Muscle of leg (tissue), 11 donors: ENCODE data around the gene ENO4. TPM values are rescaled to one million over a fixed set of nuclear protein-coding genes. Genes with fewer than 3 reads are reported as not detected.

Source experiments
- DNase-seq: peaks from one replicate; pipeline ENCODE4 v3.0.0; 2013
- H3K27ac ChIP-seq: one replicate; pipeline ENCODE4 v1.5.1; 2013; ENCODE audit warnings: mild to moderate bottlenecking, low read length, control low read depth
- H3K27me3 ChIP-seq: one replicate; pipeline ENCODE4 v1.6.1; 2013; ENCODE audit warnings: low read length; ENCODE audit not compliant: control insufficient read depth, insufficient read depth
- H3K36me3 ChIP-seq: one replicate; pipeline ENCODE4 v1.6.1; 2013; ENCODE audit warnings: low read length; ENCODE audit not compliant: control insufficient read depth, insufficient read depth
- H3K4me1 ChIP-seq: one replicate; pipeline ENCODE4 v1.6.1; 2013; ENCODE audit warnings: low read length; ENCODE audit not compliant: control insufficient read depth, insufficient read depth
- H3K4me3 ChIP-seq: one replicate; pipeline ENCODE4 v1.5.1; 2013; ENCODE audit warnings: low read length, control low read depth
- H3K9me3 ChIP-seq: replicated peaks from 2 replicates; pipeline ENCODE4 v1.6.1; 2013; ENCODE audit warnings: low read depth, low read length; ENCODE audit not compliant: control insufficient read depth
- WGBS: methylation state at CpG from one replicate; pipeline ENCODE4 v1.1.5; 2013; ENCODE audit warnings: missing lambda C conversion rate; ENCODE audit not compliant: insufficient coverage; 5-methylcytosine and 5-hydroxymethylcytosine counted together
- polyA plus RNA-seq, 8 donors: library from polyadenylated mRNA; unstranded; fragments of 120-200 nt; gene quantifications; one replicate each; pipeline versions ENCODE4 v1.2.1 to v1.2.3, GENCODE V29; 2013; ENCODE audit warnings: inconsistent platforms in 1 of 8, low replicate concordance in 1 of 8; ENCODE audit not compliant: insufficient read length in 8 of 8, insufficient read depth in 1 of 8
- total RNA-seq: library from RNA; stranded (reverse); fragments of 120-200 nt; gene quantifications from one replicate; pipeline ENCODE4 v1.2.4, GENCODE V29; 2013

Gene ENO4
- total and polyA plus RNA-seq, 9 donors: 0.18 to 0.79 (median 0.48) TPM

DNA sequence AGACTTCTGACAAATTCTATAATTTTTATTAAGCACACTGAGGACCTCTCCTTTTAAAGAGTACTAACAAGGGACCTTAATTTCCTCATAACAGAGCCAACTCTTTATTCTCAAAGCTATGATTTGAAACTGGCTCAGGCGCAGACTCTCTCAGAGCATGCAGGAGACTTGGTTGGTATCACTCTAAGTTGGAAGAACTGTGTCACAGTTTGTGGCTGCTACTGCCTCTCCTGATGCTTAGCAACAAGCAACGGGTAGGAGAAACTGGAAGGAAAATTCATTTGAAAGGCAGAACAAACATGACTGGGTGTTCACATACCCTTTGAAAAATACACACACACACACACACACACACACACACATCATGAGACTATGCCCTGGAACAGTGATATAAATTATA lies 33.3 kb downstream of the ENO4 start:
- no peak for DNase-seq
- H3K4me1 ChIP-seq: peaks cover 3% of the 10 kb centered on the region
- no peak overlapping the region for H3K27ac ChIP-seq
- H3K27me3 ChIP-seq: no peaks in the 10 kb centered on the region
- no peaks in the 10 kb centered on the region for H3K36me3 ChIP-seq
- WGBS: no CpG with 5 or more reads among the region's 2 CpGs
- H3K9me3 ChIP-seq: no peaks in the 10 kb centered on the region
- H3K4me3 ChIP-seq: no peak overlapping the region

DNA sequence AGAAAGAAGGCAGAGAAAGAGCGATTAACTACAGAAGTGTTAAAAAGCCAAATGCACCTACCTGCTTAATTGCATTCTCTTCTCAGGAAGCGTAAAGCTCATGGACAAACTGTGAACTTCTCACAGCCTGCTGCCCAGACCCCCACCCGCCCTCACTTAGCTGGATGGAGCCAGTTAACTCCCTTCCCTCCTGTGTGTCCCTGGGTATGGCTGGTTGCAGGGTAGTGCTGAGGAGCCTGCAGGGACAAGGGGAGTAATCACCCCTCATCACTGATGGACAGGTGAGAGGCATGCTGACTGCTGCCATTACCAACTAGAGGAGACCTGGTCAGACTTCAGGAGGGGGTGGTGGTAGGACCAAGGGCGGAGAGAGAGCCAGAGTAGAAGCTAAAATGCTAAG lies 37.5 kb downstream of the ENO4 start:
- WGBS: no CpG with 5 or more reads among the region's 4 CpGs

DNA sequence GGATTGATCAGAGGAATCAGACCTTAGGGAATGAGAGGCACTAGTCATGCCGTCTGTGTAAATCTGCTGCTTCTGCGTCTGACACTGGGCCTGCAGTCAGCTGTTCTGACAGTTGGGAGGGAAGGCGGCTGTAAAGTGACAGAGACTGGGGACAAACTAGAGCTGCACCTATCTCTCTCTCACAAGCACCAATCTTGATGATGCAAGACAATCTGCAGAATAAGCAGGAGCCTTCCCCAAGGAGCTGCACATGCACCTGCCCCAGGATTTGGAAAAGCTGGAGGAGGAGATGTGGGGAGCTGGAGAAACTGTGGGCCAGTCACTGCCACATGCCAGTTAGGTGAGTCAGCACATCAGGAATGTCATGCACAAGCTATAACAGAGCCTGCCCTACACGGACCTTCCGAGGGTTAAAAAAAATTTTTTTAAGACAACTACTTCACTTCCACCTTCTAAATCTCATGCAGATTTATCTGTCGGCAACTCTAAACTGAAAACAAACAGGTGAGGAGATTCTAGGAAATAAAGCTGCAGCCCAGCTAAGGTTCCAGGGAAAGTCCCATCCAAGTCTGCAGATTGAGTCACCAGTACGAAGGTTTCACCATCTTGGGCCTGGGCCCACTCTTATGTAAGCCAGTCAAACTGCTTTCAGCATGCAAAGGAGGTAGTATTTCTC lies 39.2 kb downstream of the ENO4 start:
- no peak overlapping the region for H3K27ac ChIP-seq
- no peaks in the 10 kb centered on the region for H3K36me3 ChIP-seq
- DNase-seq: no peak
- H3K27me3 ChIP-seq: peaks cover 5% of the 10 kb centered on the region
- H3K4me1 ChIP-seq: peaks cover 18% of the 10 kb centered on the region
- WGBS: 29% methylated on average over 1 of the region's 7 CpGs
- H3K9me3 ChIP-seq: no peaks in the 10 kb centered on the region
- no peak overlapping the region for H3K4me3 ChIP-seq

More for the DNA sequence above, 37.5 kb downstream of the ENO4 start:
- Histone ChIP-seq H3K4me1 (peaks cover 15% of the 10 kb centered on the region), H3K9me3 (no peaks in the 10 kb centered on the region), H3K27ac (no peak overlapping the region), H3K36me3 (no peaks in the 10 kb centered on the region), H3K27me3 (peaks cover 5% of the 10 kb centered on the region), H3K4me3 (no peak overlapping the region)
- no peak for DNase-seq

- H3K4me1 ChIP-seq: peaks cover 18% of the 10 kb centered on the region
- DNase-seq: no peak
- H3K9me3 ChIP-seq: no peaks in the 10 kb centered on the region
- 100% methylated on average over 1 of the region's 3 CpGs for WGBS
- H3K27ac ChIP-seq: no peak overlapping the region
- H3K36me3 ChIP-seq: no peaks in the 10 kb centered on the region
- no peak overlapping the region for H3K4me3 ChIP-seq
- H3K27me3 ChIP-seq: peaks cover 5% of the 10 kb centered on the region
Observed at GRCh38 chr10:116889066-116889465, 39.8 kb downstream of the ENO4 start.

DNA sequence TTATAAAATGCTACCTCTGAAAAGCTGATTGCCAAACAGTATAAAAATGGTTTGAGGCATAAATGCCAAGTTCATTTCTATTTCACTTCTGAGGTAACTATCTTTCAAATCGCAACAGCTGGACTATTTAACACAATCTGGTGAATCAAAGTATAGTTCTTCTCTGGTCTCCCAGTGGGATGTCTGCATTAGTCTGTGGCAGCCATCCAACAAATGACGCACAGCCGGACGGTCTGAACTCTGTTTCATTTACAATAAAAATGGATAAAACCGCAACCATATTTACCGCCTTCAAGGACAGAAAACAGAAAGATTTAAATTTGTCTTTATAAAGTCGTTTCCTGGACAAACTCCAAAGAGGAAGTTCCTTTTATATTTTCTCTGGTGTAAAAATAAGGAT lies 41.9 kb downstream of the ENO4 start:
- no peaks in the 10 kb centered on the region for H3K36me3 ChIP-seq
- no peaks in the 10 kb centered on the region for H3K9me3 ChIP-seq
- peak; percentile 92 for DNase-seq
- no peak overlapping the region for H3K27ac ChIP-seq
- WGBS: no CpG with 5 or more reads among the region's 7 CpGs
- peaks cover 5% of the 10 kb centered on the region for H3K27me3 ChIP-seq
- H3K4me3 ChIP-seq: no peak overlapping the region
- peaks cover 18% of the 10 kb centered on the region for H3K4me1 ChIP-seq

- no peak for DNase-seq
- H3K27ac ChIP-seq: no peak overlapping the region
- WGBS: 70% methylated on average over 4 of the region's 11 CpGs
- H3K4me1 ChIP-seq: peaks cover 11% of the 10 kb centered on the region
- H3K27me3 ChIP-seq: peaks cover 5% of the 10 kb centered on the region
- no peaks in the 10 kb centered on the region for H3K36me3 ChIP-seq
- H3K9me3 ChIP-seq: no peaks in the 10 kb centered on the region
- H3K4me3 ChIP-seq: no peak overlapping the region
Observed at GRCh38 chr10:116892907-116893685, 43.8 kb downstream of the ENO4 start.

DNA sequence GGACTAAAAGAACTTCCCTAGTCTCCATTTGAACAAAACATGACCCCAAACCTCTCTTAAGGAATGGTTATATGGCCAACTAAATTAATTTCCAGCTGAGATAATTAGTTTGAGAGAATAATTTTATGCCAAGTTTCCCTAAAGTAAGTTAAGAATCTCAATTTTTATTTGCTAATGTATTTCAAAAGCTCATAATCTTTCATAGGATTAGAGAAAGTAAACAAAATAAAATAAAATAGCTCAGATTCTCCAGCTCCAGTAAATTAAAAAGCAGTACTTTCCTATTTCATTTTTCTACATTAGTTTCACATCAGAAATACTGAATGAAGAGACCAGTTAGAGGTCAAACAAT lies 44.4 kb downstream of the ENO4 start:
- peaks cover 5% of the 10 kb centered on the region for H3K27me3 ChIP-seq
- H3K27ac ChIP-seq: no peak overlapping the region
- DNase-seq: no peak
- H3K9me3 ChIP-seq: no peaks in the 10 kb centered on the region
- H3K36me3 ChIP-seq: no peaks in the 10 kb centered on the region
- H3K4me1 ChIP-seq: peaks cover 7% of the 10 kb centered on the region
- H3K4me3 ChIP-seq: no peak overlapping the region

DNA sequence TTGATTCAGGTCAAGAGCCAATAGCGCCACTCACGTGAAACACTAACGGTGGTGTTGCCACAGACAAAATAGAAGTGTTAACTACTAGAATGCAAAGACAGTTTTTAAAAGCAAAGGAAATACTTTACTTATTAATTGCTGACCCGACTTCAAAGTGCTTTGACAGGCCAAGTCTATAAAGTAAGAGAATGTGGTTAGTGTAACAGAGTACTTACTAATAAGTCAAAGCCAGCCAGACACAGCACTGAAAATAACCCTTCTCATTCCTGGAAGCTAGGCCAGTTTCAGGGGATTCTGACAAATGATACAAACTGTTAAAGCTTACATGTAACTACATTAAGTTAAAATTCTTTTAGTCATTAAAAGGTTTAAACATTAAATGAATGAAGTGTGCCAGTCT lies 50.3 kb downstream of the ENO4 start:
- Histone ChIP-seq H3K36me3 (no peaks in the 10 kb centered on the region), H3K9me3 (no peaks in the 10 kb centered on the region), H3K27ac (no peak overlapping the region), H3K4me3 (no peak overlapping the region), H3K27me3 (no peaks in the 10 kb centered on the region), H3K4me1 (no peaks in the 10 kb centered on the region)
- DNase-seq: no peak
- WGBS: 92% methylated on average over 2 of the region's 4 CpGs

GRCh38 chr10:116905845-116906210 lies 56.5 kb downstream of the ENO4 start:
- Histone ChIP-seq H3K4me1 (no peaks in the 10 kb centered on the region), H3K27me3 (no peaks in the 10 kb centered on the region), H3K27ac (no peak overlapping the region), H3K9me3 (no peaks in the 10 kb centered on the region), H3K36me3 (no peaks in the 10 kb centered on the region), H3K4me3 (no peak overlapping the region)
- WGBS: 100% methylated on average over 2 of the region's 3 CpGs
- DNase-seq: no peak

DNA sequence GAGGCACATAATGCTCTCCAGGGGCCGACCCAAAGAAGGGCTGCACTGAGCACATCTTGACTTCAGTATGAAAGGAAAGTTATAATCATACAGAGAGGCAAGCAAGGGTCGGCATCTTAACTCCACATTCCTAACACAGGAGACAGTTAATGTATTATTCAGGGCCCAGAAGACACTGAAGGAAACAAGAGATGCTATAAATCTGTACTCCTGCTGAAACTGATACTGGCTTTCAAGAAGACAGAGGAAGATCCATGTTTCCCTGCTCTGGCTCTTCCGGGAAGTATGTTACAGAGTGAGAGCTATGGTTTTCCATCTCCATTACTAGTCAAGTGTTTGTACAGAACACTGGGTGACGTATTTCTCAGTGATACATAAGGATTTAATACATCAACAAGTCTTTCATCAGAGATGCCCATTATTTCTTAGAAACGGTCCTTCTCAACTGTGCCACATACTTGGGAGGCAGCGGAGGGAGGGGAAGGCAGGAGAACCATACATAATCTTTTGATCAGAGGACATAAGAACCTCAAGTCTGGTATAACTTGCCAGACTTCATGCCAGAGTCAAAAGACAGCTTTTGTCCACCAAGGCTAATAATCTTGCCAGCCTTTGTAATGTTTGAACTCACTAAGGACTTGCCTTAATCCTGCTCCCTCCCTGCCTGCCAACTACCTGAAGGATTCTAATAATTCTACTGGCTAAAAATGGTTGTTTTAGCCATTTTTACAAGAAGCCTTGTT lies 58.1 kb downstream of the ENO4 start:
- Histone ChIP-seq H3K27me3 (no peaks in the 10 kb centered on the region), H3K4me1 (no peaks in the 10 kb centered on the region), H3K9me3 (no peaks in the 10 kb centered on the region), H3K4me3 (no peak overlapping the region), H3K27ac (no peak overlapping the region), H3K36me3 (no peaks in the 10 kb centered on the region)
- DNase-seq: no peak
- no CpG with 5 or more reads among the region's 6 CpGs for WGBS
